WTC11 (cell line): Measurements from ENCODE around the gene CLMN. TPM values are rescaled to one million over a fixed set of nuclear protein-coding genes. Genes with fewer than 3 reads are reported as not detected.

ENCODE experiments used
- ATAC-seq: fragments of 200-7000 bp; cut with Tn5 transposase; 2 replicates; pipeline ENCODE4 v1.10.0; 2021; ENCODE audit warnings: mild to moderate bottlenecking, moderate library complexity
- CTCF ChIA-PET: fragments of 300-600 bp; sonication (Branson Sonifier 250); formaldehyde crosslinking; loops from one replicate; lab custom pipeline; 2021; ENCODE audit warnings: antibody characterized with exemption; lab: Charles Lee
- POLR2A ChIA-PET: fragments of 350-600 bp; sonication (Branson Sonifier 250); formaldehyde crosslinking; loops from one replicate; lab custom pipeline; 2021; ENCODE audit warnings: antibody characterized with exemption; lab: Charles Lee
- DNase-seq: peaks from one replicate; pipeline ENCODE4 v3.0.0; 2021; ENCODE audit warnings: low spot score
- H3K27ac Mint-ChIP-seq: 2 replicates; pipeline ENCODE4 v1.8.0; 2021; ENCODE audit warnings: mixed read lengths
- H3K27me3 Mint-ChIP-seq: 2 replicates; pipeline ENCODE4 v1.8.0; 2021; ENCODE audit warnings: low read depth, mild to moderate bottlenecking, moderate library complexity, mixed read lengths
- H3K36me3 Mint-ChIP-seq: 2 replicates; pipeline ENCODE4 v1.8.0; 2021; ENCODE audit warnings: mixed read lengths
- H3K4me1 Mint-ChIP-seq: 2 replicates; pipeline ENCODE4 v1.8.0; 2022; ENCODE audit warnings: mixed read lengths
- H3K4me3 Mint-ChIP-seq: 2 replicates; pipeline ENCODE4 v1.8.0; 2021; ENCODE audit warnings: mild to moderate bottlenecking, moderate library complexity, mixed read lengths
- H3K9me3 Mint-ChIP-seq: 2 replicates; pipeline ENCODE4 v1.8.0; 2021; ENCODE audit warnings: mixed read lengths
- CBFB ChIP-seq: sonication (generic); formaldehyde crosslinking; IDR thresholded peaks from 2 replicates; pipeline ENCODE4 v1.8.1; 2022; ENCODE audit warnings: mild to moderate bottlenecking, low read depth, missing genetic modification reagents
- FOXJ3 ChIP-seq: sonication (generic); formaldehyde crosslinking; IDR thresholded peaks from 2 replicates; pipeline ENCODE4 v1.9.0; 2021; ENCODE audit warnings: missing genetic modification reagents, mild to moderate bottlenecking, borderline replicate concordance
- FOXP1 ChIP-seq: sonication (generic); formaldehyde crosslinking; IDR thresholded peaks from 2 replicates; pipeline ENCODE4 v1.8.0; 2022; ENCODE audit warnings: missing genetic modification reagents, mild to moderate bottlenecking, moderate library complexity, borderline replicate concordance
- GABPB1 ChIP-seq: sonication (generic); formaldehyde crosslinking; IDR thresholded peaks from 2 replicates; pipeline ENCODE4 v1.8.1; 2023; ENCODE audit warnings: mild to moderate bottlenecking, missing genetic modification reagents
- GTF2I ChIP-seq: fragments of 250-450 bp; sonication (Bioruptor Pico); conservative IDR thresholded peaks from 2 replicates; pipeline ENCODE4 v1.4.0; 2021; ENCODE audit warnings: mild to moderate bottlenecking
- RELA ChIP-seq: sonication (generic); formaldehyde crosslinking; IDR thresholded peaks from 2 replicates; pipeline ENCODE4 v1.8.1; 2022; ENCODE audit warnings: missing genetic modification reagents, mild to moderate bottlenecking, borderline replicate concordance
- SMAD3 ChIP-seq: sonication (generic); formaldehyde crosslinking; IDR thresholded peaks from 2 replicates; pipeline ENCODE4 v1.8.0; 2022; ENCODE audit warnings: missing genetic modification reagents, mild to moderate bottlenecking, borderline replicate concordance
- SOX15 ChIP-seq: fragments of 250-450 bp; sonication (Bioruptor Pico); IDR thresholded peaks from 2 replicates; pipeline ENCODE4 v1.9.0; 2021; ENCODE audit warnings: mild to moderate bottlenecking
- ZNF232 ChIP-seq: sonication (generic); formaldehyde crosslinking; IDR thresholded peaks from 2 replicates; pipeline ENCODE4 v1.8.0; 2022; ENCODE audit warnings: mild to moderate bottlenecking, missing genetic modification reagents
- total RNA-seq: library from RNA; stranded (reverse); gene quantifications from 3 replicates; pipeline ENCODE4 v1.2.3, GENCODE V29; 2021
- TF ChIP-seq, protein P1 (sequence below): sonication (generic); formaldehyde crosslinking; IDR thresholded peaks from 2 replicates; pipeline ENCODE4 v1.8.1; 2022; ENCODE audit warnings: mild to moderate bottlenecking, moderate library complexity, missing genetic modification reagents
- TF ChIP-seq, protein P2 (sequence below): sonication (generic); formaldehyde crosslinking; IDR thresholded peaks from 2 replicates; pipeline ENCODE4 v1.8.0; 2022; ENCODE audit warnings: mild to moderate bottlenecking, missing genetic modification reagents
- TF ChIP-seq, protein P3 (sequence below): sonication (generic); formaldehyde crosslinking; IDR thresholded peaks from 2 replicates; pipeline ENCODE4 v1.8.1; 2022; ENCODE audit warnings: missing genetic modification reagents, borderline replicate concordance
- TF ChIP-seq, protein P4 (sequence below): fragments of 250-450 bp; sonication (Bioruptor Pico); IDR thresholded peaks from 2 replicates; pipeline ENCODE4 v1.8.0; 2021; ENCODE audit warnings: mild to moderate bottlenecking

The CLMN gene
- total RNA-seq, 1 experiment from 2014 or later: 12.2 TPM

DNA sequence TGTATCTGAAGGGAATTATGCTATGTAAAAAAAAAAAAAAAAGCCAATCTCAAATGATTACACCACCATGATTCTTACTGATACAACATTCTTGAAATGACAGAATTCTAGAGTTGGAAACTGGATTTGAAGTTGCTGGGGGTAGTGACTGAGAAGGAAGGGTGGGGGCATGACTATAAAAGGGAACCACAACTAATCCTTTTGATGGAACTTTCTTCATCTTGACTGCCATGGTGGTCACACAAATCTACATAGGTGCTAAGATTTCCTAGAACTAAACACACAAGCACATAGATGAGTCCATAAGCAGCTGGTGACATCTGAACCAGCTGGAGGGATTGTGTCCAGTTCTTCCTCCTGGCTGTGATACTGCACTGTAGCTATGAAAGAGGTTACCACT is 51.4 kb downstream of the CLMN start:
- Mint-ChIP-seq H3K4me1 (peaks cover 16% of the 10 kb centered on the region), H3K9me3 (peaks cover 12% of the 10 kb centered on the region), H3K4me3 (no peak overlapping the region), H3K27me3 (no peaks in the 10 kb centered on the region; the same call in 1 of the 2 replicates), H3K36me3 (0 out of 2 replicates have a peak, but pooled peaks cover 2% of the 10 kb centered on the region), H3K27ac (no peak overlapping the region)
- POLR2A ChIA-PET: no interaction called here
- DNase-seq (no peak), ATAC-seq (no peak)
- CTCF ChIA-PET: no interaction called here
- TF ChIP-seq, protein P1, sequence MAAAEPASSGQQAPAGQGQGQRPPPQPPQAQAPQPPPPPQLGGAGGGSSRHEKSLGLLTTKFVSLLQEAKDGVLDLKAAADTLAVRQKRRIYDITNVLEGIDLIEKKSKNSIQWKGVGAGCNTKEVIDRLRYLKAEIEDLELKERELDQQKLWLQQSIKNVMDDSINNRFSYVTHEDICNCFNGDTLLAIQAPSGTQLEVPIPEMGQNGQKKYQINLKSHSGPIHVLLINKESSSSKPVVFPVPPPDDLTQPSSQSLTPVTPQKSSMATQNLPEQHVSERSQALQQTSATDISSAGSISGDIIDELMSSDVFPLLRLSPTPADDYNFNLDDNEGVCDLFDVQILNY (CRISPR knock-in tag): no peak
- TF ChIP-seq RELA (CRISPR knock-in tag) (no peak), SMAD3 (CRISPR knock-in tag) (no peak), GABPB1 (CRISPR knock-in tag) (no peak), FOXJ3 (CRISPR knock-in tag) (no peak)
- TF ChIP-seq, protein P2, sequence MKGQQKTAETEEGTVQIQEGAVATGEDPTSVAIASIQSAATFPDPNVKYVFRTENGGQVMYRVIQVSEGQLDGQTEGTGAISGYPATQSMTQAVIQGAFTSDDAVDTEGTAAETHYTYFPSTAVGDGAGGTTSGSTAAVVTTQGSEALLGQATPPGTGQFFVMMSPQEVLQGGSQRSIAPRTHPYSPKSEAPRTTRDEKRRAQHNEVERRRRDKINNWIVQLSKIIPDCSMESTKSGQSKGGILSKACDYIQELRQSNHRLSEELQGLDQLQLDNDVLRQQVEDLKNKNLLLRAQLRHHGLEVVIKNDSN (CRISPR knock-in tag): no peak

DNA sequence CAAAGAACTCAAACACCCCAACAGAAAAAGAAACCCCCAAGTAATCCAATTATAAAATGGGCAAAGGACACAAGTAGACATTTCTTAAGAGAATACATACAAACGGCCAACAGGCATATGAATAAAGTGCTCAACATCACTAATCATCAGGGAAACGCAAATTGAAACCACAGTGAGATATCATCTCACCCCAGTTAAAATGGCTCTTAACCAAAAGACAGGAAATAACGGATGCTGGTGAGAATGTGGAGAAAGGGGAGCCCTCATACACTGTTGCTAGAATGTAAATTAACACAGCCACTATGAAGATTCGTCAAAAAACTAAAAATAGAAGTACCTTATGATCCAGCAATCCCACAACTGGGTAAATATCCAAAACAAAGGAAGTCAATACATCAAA is 52.4 kb downstream of the CLMN start:
- H3K4me3 Mint-ChIP-seq: no peak overlapping the region
- ATAC-seq (no peak), DNase-seq (no peak)
- H3K4me1 Mint-ChIP-seq: peaks cover 11% of the 10 kb centered on the region
- H3K9me3 Mint-ChIP-seq: peaks cover 12% of the 10 kb centered on the region
- CTCF ChIA-PET: no interaction called here
- no peaks in the 10 kb centered on the region; the same call in 1 of the 2 replicates for H3K27me3 Mint-ChIP-seq
- TF ChIP-seq, protein P3, sequence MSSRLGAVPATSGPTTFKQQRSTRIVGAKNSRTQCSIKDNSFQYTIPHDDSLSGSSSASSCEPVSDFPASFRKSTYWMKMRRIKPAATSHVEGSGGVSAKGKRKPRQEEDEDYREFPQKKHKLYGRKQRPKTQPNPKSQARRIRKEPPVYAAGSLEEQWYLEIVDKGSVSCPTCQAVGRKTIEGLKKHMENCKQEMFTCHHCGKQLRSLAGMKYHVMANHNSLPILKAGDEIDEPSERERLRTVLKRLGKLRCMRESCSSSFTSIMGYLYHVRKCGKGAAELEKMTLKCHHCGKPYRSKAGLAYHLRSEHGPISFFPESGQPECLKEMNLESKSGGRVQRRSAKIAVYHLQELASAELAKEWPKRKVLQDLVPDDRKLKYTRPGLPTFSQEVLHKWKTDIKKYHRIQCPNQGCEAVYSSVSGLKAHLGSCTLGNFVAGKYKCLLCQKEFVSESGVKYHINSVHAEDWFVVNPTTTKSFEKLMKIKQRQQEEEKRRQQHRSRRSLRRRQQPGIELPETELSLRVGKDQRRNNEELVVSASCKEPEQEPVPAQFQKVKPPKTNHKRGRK (CRISPR knock-in tag): no peak
- TF ChIP-seq, protein P4, sequence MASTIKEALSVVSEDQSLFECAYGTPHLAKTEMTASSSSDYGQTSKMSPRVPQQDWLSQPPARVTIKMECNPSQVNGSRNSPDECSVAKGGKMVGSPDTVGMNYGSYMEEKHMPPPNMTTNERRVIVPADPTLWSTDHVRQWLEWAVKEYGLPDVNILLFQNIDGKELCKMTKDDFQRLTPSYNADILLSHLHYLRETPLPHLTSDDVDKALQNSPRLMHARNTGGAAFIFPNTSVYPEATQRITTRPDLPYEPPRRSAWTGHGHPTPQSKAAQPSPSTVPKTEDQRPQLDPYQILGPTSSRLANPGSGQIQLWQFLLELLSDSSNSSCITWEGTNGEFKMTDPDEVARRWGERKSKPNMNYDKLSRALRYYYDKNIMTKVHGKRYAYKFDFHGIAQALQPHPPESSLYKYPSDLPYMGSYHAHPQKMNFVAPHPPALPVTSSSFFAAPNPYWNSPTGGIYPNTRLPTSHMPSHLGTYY: no peak
- no peak for TF ChIP-seq SOX15
- no peak for TF ChIP-seq ZNF232 (CRISPR knock-in tag)
- H3K36me3 Mint-ChIP-seq: 0 out of 2 replicates have a peak, but pooled peaks cover 2% of the 10 kb centered on the region
- POLR2A ChIA-PET: no interaction called here
- H3K27ac Mint-ChIP-seq: no peak overlapping the region

DNA sequence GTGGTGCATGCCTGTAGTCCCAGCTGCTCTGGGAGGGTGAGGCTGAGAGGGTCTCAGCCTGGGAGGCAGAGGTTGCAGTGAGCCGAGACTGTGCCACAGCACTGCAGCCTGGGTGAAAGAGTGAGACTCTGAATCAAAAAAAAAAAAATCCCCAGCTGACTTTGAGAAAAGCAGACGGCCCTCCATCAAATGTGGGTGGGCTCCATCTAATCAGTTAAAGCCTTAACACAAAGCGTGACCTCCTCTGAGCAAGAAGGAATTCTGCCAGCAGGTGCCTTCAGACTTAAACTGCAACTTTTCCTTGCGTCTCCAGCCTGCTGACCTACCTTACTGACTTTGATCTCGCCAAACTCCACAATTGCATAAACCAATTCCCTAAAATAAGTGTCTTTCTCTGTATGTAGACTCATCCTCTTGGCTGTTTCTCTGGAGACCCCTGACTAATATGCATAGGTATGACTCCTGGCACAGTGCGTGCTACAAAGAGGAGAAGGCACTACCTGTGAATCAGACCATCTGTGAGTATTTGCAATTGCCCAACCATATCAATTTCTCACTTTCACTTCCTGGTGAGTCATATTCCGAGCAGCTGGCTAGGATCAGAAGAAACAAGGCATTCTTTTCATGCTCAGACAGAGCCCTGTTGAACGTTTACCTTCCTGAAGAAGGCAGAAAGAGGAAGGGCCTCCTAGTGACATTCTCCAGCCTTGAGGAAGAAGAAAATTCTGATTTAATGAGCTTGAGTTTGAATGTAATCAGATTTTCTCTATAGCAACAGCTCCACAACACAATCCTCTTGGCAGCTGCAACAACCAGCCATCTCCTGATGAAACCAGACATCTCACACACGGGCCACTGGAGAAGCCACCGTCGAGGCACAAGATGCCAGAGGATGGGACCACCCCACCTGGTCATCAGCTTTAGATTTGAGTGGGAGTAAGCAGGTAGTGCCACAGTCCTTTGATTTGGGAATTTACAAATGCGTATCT is 54.3 kb downstream of the CLMN start:
- ATAC-seq: no peak
- TF ChIP-seq CBFB (CRISPR knock-in tag): no peak
- no peak for TF ChIP-seq FOXP1 (CRISPR knock-in tag)
- TF ChIP-seq GTF2I (CRISPR knock-in tag): no peak
- DNase-seq: no peak

More for the DNA sequence above, 54.3 kb downstream of the CLMN start:
- no peak overlapping the region for H3K27ac Mint-ChIP-seq
- no peaks in the 10 kb centered on the region for H3K36me3 Mint-ChIP-seq
- peaks cover 11% of the 10 kb centered on the region for H3K4me1 Mint-ChIP-seq
- peaks cover 8% of the 10 kb centered on the region for H3K9me3 Mint-ChIP-seq
- no peak overlapping the region for H3K4me3 Mint-ChIP-seq
- no peaks in the 10 kb centered on the region; the same call in 1 of the 2 replicates for H3K27me3 Mint-ChIP-seq
- CTCF ChIA-PET: no interaction called here
- POLR2A ChIA-PET: no interaction called here
